ENCODE data around the gene COL19A1.

COL19A1 gene

GRCh38 chr6:69866351-69866769 lies at the start of gene COL19A1:
COL19A1 (plus strand) TSS chr6:69866556; CDS start chr6:69879568, 13,012 bp downstream.
- peak; percentile 61 for DNase-seq

DNA sequence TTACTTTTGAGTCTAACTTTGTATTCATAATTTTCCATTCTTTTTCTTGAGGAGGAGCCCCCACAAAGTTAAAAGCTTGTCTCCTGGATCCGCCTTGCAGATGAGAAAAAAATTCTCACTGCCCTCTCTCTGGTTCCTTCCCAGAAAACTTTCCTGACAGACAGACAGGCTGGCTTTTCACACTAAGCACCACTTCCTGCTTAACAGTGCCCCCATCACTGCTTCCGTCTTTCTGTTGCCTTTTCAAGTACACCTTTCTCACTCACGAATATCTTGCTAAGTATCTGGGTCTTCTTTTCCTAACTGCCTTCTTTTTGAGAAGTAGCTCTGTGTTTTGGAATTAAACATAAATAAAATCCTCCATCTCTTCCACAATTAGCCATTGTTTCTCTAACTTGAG lies 49.8 kb upstream of the COL19A1 start:
- DNase-seq: peak; percentile 43

- DNase-seq: no peak
These were observed 49.0 kb upstream of the COL19A1 start for GRCh38 chr6:69817358-69817757.

- DNase-seq: peak; percentile 50
These were observed 48.0 kb upstream of the COL19A1 start for GRCh38 chr6:69818223-69818930.

- no peak for DNase-seq
These were observed 47.2 kb upstream of the COL19A1 start for GRCh38 chr6:69819138-69819537.

DNA sequence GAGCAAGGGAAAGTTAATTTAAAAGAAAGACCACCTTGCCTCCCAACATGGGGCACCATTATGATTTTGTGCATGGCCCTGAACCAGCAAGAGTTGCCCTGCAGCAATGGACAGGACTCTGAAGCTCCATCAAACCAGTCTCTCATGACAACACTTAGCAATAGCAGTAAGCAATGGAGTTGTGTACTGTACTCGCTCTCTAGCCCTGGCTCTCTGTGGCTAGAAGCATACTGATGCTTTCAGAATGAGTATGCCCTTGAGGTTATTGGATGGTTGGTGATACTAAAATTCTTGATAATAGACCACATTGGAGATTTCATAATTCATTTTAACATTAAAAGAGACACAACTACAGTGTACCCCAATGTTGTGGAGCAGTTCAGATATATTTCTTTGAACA lies 46.3 kb upstream of the COL19A1 start:
- DNase-seq: no peak

DNA sequence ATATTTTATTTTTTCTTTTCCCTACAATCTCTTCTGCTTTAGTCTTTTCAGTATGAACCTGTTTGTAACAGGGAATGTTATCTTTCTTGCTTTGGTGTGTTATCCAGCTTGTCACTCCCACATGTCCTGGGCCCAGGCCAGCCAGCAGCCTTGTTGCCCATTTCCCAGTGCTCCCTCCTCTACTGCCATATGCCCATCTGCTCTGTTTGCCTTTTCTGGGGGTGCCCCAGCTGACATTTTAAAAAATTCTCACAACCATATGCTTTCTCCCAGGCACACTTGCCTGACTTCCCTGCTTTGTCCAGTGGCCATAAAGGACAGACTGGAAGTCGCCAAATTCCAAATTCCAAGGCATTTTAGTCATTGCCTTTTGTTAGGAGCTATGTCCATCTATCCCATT lies 45.9 kb upstream of the COL19A1 start:
- no peak for DNase-seq

DNA sequence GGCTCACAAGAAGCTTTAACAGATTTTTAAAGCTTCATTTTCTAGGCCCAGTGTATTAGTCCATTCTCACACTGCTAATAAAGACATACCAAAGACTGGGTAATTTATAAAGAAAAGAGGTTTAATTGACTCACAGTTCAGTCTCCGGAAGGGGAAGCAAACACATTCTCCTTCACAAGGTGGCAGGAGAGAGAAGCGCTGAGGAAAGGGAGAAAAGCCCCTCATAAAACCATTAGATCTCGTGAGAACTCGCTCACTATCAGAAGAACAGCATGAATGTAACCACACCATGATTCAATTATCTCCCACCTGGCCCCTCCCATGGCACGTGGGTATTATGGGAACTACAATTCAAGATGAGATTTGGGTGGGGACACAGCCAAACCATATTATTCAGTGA lies 42.0 kb upstream of the COL19A1 start:
- peak; percentile 16 for DNase-seq

GRCh38 chr6:69825904-69826303 lies 40.5 kb upstream of the COL19A1 start:
- no peak for DNase-seq

GRCh38 chr6:69827276-69827893 lies 39.0 kb upstream of the COL19A1 start:
- no peak for DNase-seq

DNA sequence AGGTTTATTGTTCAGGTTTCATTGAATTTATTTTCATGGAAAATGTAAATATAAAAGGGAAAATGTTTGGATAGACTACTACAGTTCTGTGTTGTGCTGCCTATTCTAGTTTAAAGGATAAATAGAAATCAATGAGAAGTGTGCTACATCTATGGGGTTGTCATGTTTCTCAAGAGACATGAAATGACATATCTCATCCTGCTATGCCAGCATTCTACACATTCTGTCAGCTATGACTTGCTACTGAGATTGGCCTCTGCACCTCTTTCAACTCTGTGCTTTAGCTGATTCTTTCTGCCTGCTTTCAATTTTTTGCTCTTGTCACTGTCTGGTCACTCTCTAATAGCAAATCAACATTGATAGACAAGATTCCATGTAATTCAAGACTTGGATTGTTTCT lies 33.8 kb upstream of the COL19A1 start:
- DNase-seq: no peak

DNA sequence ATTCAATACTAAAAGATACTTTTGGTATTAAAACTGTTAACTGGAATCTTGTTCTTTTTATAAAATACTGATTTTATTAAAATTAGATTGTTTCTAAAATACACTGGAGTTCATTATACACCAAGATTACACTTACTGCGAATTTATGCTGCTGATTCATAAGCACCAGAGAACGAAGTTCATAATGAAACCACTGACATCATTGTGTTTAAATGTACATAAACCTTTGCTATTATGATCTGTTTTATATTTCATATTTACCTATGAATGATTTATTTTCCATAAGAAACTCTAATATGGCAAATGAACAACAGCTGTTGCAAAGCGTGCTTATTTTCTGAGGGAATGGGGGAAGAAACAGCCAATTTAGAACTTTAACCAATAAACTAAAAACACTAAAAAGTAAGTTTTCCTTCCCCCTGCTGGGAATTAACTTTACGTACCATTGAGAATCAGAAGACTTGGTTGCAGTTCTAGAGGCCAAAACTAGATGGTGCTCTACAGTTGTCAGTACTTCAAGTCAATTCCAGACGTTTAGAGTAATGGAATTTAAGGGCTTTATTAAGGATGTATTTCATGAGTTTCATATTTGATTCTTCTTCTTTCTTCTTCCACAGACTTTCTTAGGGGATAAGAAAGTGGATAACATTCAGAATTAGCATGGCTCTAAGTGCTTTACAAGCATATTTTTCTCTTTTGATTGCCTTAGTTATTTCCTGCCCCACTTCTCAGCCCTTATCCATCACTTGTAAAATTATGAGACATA lies 30.8 kb upstream of the COL19A1 start:
- peak; percentile 68 for DNase-seq

- no peak for DNase-seq
These were observed 24.5 kb upstream of the COL19A1 start for GRCh38 chr6:69841862-69842261.

GRCh38 chr6:69843189-69843588 lies 23.2 kb upstream of the COL19A1 start:
- DNase-seq: no peak

DNA sequence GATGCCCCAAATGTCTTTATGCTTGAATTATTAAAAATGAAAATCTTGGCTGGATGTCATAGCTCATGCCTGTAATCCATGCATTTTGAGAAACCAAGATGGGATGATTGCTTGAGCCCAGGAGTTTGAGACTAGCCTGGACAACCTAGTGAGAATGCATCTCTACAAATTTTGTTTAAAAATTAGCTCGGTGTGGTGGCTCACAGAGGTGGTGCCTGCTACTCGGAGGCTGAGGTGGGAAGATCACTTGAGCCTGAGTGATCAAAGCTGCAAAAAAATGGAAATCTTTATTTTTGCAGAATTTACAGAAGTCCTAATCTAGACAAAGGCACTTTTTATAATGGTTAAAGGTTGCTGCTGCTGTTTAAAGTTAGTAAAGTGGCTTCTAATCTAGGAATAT lies 20.0 kb upstream of the COL19A1 start:
- no peak for DNase-seq

GRCh38 chr6:69846770-69847491 lies 19.4 kb upstream of the COL19A1 start:
- no peak for DNase-seq

DNA sequence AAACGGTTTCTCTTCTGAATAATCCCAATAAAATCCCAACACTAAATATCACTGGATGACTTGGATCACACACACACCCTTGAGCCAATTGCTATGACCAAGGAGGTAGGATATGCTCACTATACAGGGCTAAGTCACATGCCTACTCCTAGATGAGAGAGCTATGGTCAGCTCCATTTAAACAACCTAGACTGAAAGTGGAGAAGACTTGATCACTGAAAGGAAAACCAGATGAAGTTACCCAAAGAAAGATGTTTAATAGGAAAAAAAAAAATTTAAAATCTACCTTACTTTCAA lies 18.9 kb upstream of the COL19A1 start:
- DNase-seq: no peak

DNA sequence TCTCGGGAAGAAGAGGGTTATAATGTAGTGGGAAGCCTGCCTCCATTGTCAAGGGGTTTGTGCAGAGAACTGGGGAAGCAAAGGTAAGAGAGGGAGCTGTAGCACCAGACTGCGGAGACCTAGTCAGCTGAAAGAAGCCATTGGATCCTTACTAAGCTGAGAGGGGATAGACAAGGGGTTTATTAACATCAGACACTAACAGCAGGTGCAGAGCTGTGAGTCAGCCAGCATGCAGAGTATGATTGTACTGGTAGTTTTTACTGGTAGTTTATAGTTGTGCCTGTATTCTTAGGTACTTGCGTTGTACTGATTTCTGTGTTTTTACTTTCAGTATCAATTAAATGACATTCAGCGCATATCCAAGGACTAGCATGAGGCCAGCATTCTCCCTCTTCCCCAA lies 17.8 kb upstream of the COL19A1 start:
- peak; percentile 30 for DNase-seq

- no peak for DNase-seq
These were observed 13.7 kb upstream of the COL19A1 start for GRCh38 chr6:69852706-69853105.

GRCh38 chr6:69861986-69862385 lies 4.4 kb upstream of the COL19A1 start:
- DNase-seq: peak; percentile 38

- no peak for DNase-seq
These were observed 2.6 kb upstream of the COL19A1 start for GRCh38 chr6:69863766-69864165.

DNA sequence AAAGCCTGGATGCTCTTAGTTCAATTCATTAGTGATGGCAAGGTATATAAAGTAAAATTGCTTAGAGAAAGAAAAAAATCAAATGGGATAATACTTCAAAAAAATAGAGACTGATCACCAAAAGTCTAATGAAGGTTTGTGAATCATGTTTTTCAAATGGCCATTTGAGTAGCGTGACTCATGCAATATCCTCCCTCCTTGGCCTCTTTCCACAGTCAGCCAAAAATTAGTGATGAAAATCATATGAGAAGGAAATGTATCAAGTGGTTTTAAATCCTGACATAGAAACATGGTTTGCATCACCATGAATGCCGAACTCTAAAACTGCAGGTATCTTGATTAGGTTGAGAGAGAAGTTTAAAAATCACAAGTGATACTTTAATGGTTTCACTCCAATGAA lies 1.2 kb upstream of the COL19A1 start:
- no peak for DNase-seq
